GM21723 (cell line): ENCODE results near the gene SNX33.

Source experiments
- ATAC-seq: cut with Tn5 transposase; IDR thresholded peaks from one replicate; pipeline ENCODE4 v1.9.1; 2021; ENCODE audit warnings: mild to moderate bottlenecking, moderate library complexity; ENCODE audit not compliant: unreplicated experiment

The SNX33 gene

GRCh38 chr15:75640483-75641178 is 7.1 kb upstream of the SNX33 start:
- ATAC-seq: peak; percentile 41

GRCh38 chr15:75641179-75641503 is 6.6 kb upstream of the SNX33 start:
- ATAC-seq: no peak

- no peak for ATAC-seq
These were observed 6.1 kb upstream of the SNX33 start for GRCh38 chr15:75641603-75642002.

- no peak for ATAC-seq
These were observed 3.3 kb upstream of the SNX33 start for GRCh38 chr15:75644376-75644775.

- no peak for ATAC-seq
These were observed 1.4 kb upstream of the SNX33 start for GRCh38 chr15:75646112-75646943.

GRCh38 chr15:75646944-75647364 is 758 bp upstream of the SNX33 start:
- no peak for ATAC-seq

- no peak for ATAC-seq
These were observed 666 bp downstream of the SNX33 start for GRCh38 chr15:75648156-75649000.

GRCh38 chr15:75649045-75649761 is 1.5 kb downstream of the SNX33 start:
- no peak for ATAC-seq

GRCh38 chr15:75649848-75650247 is 2.1 kb downstream of the SNX33 start:
- ATAC-seq: no peak

GRCh38 chr15:75650908-75651809 is 3.4 kb downstream of the SNX33 start:
- no peak for ATAC-seq

GRCh38 chr15:75651810-75652543 is 4.3 kb downstream of the SNX33 start:
- ATAC-seq: no peak

GRCh38 chr15:75653347-75653913 is 5.7 kb downstream of the SNX33 start:
- no peak for ATAC-seq

- ATAC-seq: no peak
These were observed 6.6 kb downstream of the SNX33 start for GRCh38 chr15:75654201-75654907.

GRCh38 chr15:75655931-75656330 is 8.2 kb downstream of the SNX33 start:
- ATAC-seq: no peak

GRCh38 chr15:75656331-75656730 is 8.6 kb downstream of the SNX33 start:
- no peak for ATAC-seq

- ATAC-seq: no peak
These were observed 9.1 kb downstream of the SNX33 start for GRCh38 chr15:75656813-75657212.

- ATAC-seq: no peak
These were observed 11.5 kb downstream of the SNX33 start for GRCh38 chr15:75659141-75659771.
